Neural cell (in vitro differentiated cells): Measurements from ENCODE around the gene ABCC8. TPM values are rescaled to one million over a fixed set of nuclear protein-coding genes. Genes with fewer than 3 reads are reported as not detected.

Experiments used
- H2AFZ ChIP-seq: fragments of 200-600, 300-800 bp; sonication (generic), shearing (Covaris generic); 2 replicates; pipeline ENCODE4 v1.6.0; 2014; ENCODE audit warnings: low read depth, mild to moderate bottlenecking, antibody characterized with exemption, low read length, moderate library complexity
- H3F3A ChIP-seq: fragments of 200-600 bp; shearing (Covaris generic); 2 replicates; pipeline ENCODE4 v1.6.1; 2016; ENCODE audit warnings: mild to moderate bottlenecking, moderate library complexity, mixed read lengths, antibody characterized with exemption, low read length; ENCODE audit not compliant: insufficient read depth, poor library complexity, severe bottlenecking
- H3K27ac ChIP-seq: fragments of 200-600, 300-800 bp; sonication (generic), shearing (Covaris generic); 2 replicates; pipeline ENCODE4 v1.5.1; 2014; ENCODE audit warnings: mild to moderate bottlenecking, low read length, moderate library complexity
- H3K27me3 ChIP-seq: fragments of 300-800, 200-600 bp; sonication (generic), shearing (Covaris generic); 2 replicates; pipeline ENCODE4 v1.6.0; 2014; ENCODE audit warnings: mild to moderate bottlenecking, low read depth, low read length, moderate library complexity; ENCODE audit not compliant: insufficient read depth
- H3K36me3 ChIP-seq: fragments of 300-800, 200-600 bp; sonication (generic), shearing (Covaris generic); 2 replicates; pipeline ENCODE4 v1.5.1; 2014; ENCODE audit warnings: mild to moderate bottlenecking, antibody characterized with exemption, low read length, moderate library complexity; ENCODE audit not compliant: insufficient read depth
- H3K4me2 ChIP-seq: fragments of 300-800, 200-600 bp; sonication (generic), shearing (Covaris generic); 2 replicates; pipeline ENCODE4 v1.6.0; 2014; ENCODE audit warnings: mild to moderate bottlenecking, low read length
- H3K4me3 ChIP-seq: fragments of 300-800, 200-600 bp; sonication (generic), shearing (Covaris generic); 2 replicates; pipeline ENCODE4 v1.5.1; 2014; ENCODE audit warnings: mild to moderate bottlenecking, low read length, moderate library complexity
- H3K79me2 ChIP-seq: fragments of 200-600 bp; shearing (Covaris generic); replicated peaks from 2 replicates; pipeline ENCODE4 v1.6.0; 2014; ENCODE audit warnings: mild to moderate bottlenecking, low read length, moderate library complexity; ENCODE audit not compliant: insufficient read depth
- H3K9ac ChIP-seq: fragments of 300-800, 200-600 bp; sonication (generic), shearing (Covaris generic); 2 replicates; pipeline ENCODE4 v1.6.1; 2016; ENCODE audit warnings: mild to moderate bottlenecking, low read length, mixed read lengths
- H3K9me2 ChIP-seq: fragments of 200-600 bp; shearing (Covaris generic); 2 replicates; pipeline ENCODE4 v1.6.1; 2016; ENCODE audit warnings: mild to moderate bottlenecking, low read length, mixed read lengths; ENCODE audit not compliant: insufficient read depth
- H3K9me3 ChIP-seq: fragments of 200-600, 300-800 bp; sonication (generic), shearing (Covaris generic); 2 replicates; pipeline ENCODE4 v1.6.1; 2016; ENCODE audit warnings: mild to moderate bottlenecking, mixed run types, low read length, moderate library complexity, mixed read lengths
- H4K20me1 ChIP-seq: fragments of 200-600 bp; shearing (Covaris generic); 2 replicates; pipeline ENCODE4 v1.6.1; 2016; ENCODE audit warnings: mild to moderate bottlenecking, mixed run types; ENCODE audit not compliant: insufficient read depth
- CTCF ChIP-seq: fragments of 450-650 bp; IDR thresholded peaks from 2 replicates; pipeline ENCODE4 v1.5.1; 2014; ENCODE audit warnings: antibody characterized with exemption, mild to moderate bottlenecking, moderate library complexity; ENCODE audit not compliant: poor library complexity, severe bottlenecking
- EP300 ChIP-seq: fragments of 450-650 bp; conservative IDR thresholded peaks from 2 replicates; pipeline ENCODE4 v1.6.1; 2014; ENCODE audit warnings: antibody characterized with exemption, mild to moderate bottlenecking, moderate library complexity; ENCODE audit not compliant: poor library complexity, severe bottlenecking
- EZH2 ChIP-seq: fragments of 200-600, 300-800 bp; shearing (Covaris generic), sonication (generic); IDR thresholded peaks from 2 replicates; pipeline ENCODE4 v1.6.1; 2014; ENCODE audit warnings: antibody characterized with exemption, low read length, borderline replicate concordance, mild to moderate bottlenecking; ENCODE audit not compliant: insufficient read depth, poor library complexity, severe bottlenecking
- MXI1 ChIP-seq: fragments of 450-650 bp; conservative IDR thresholded peaks from 2 replicates; pipeline ENCODE4 v1.6.1; 2014; ENCODE audit warnings: antibody characterized with exemption, mild to moderate bottlenecking; ENCODE audit not compliant: poor library complexity, severe bottlenecking
- POLR2AphosphoS5 ChIP-seq: IDR thresholded peaks from 2 replicates; pipeline ENCODE4 v1.6.1; 2012
- RAD21 ChIP-seq: fragments of 450-650 bp; conservative IDR thresholded peaks from 2 replicates; pipeline ENCODE4 v1.6.1; 2014; ENCODE audit warnings: antibody characterized with exemption, mild to moderate bottlenecking, moderate library complexity
- REST ChIP-seq: IDR thresholded peaks from 2 replicates; pipeline ENCODE4 v1.6.1; 2012; ENCODE audit warnings: borderline replicate concordance
- SMC3 ChIP-seq: fragments of 450-650 bp; conservative IDR thresholded peaks from 2 replicates; pipeline ENCODE4 v1.6.1; 2014; ENCODE audit warnings: antibody characterized with exemption, mild to moderate bottlenecking, moderate library complexity; ENCODE audit not compliant: poor library complexity
- TAF1 ChIP-seq: IDR thresholded peaks from 2 replicates; pipeline ENCODE4 v1.6.1; 2012; ENCODE audit warnings: low read depth
- polyA plus RNA-seq: library from polyadenylated mRNA; depleted of rRNA; stranded (reverse); fragments of >200 nt; gene quantifications from 2 replicates; pipeline ENCODE4 v1.2.3, GENCODE V29; 2014

ABCC8 gene
- polyA plus RNA-seq, 1 donor from 2014 or later, result 13.2 TPM

- H3K4me3 ChIP-seq, result no peak overlapping the region
- TF ChIP-seq REST (no peak), EP300 (no peak), RAD21 (no peak), EZH2 (no peak), MXI1 (no peak), CTCF (no peak), TAF1 (no peak), POLR2AphosphoS5 (no peak), SMC3 (no peak)
- H3K27me3 ChIP-seq, result no peaks in the 10 kb centered on the region
- no peak overlapping the region for H3K9ac ChIP-seq
- H4K20me1 ChIP-seq, result no peaks in the 10 kb centered on the region
- no peaks in the 10 kb centered on the region for H3K79me2 ChIP-seq
- no peak overlapping the region for H2AFZ ChIP-seq
- no peaks in the 10 kb centered on the region for H3K9me3 ChIP-seq
- no peaks in the 10 kb centered on the region for H3F3A ChIP-seq
- H3K27ac ChIP-seq, result no peak overlapping the region
- H3K4me2 ChIP-seq, result no peak overlapping the region
- no peaks in the 10 kb centered on the region for H3K36me3 ChIP-seq
- no peaks in the 10 kb centered on the region for H3K9me2 ChIP-seq
Observed at GRCh38 chr11:17522655-17523054, 46.0 kb upstream of the ABCC8 start.

GRCh38 chr11:17521106-17521900 lies 44.7 kb upstream of the ABCC8 start:
- no peak overlapping the region for H2AFZ ChIP-seq
- no peaks in the 10 kb centered on the region for H3K9me3 ChIP-seq
- H3K27me3 ChIP-seq, result no peaks in the 10 kb centered on the region
- no peaks in the 10 kb centered on the region for H4K20me1 ChIP-seq
- no peak overlapping the region for H3K4me3 ChIP-seq
- TF ChIP-seq REST (no peak), SMC3 (no peak), TAF1 (no peak), MXI1 (no peak), EZH2 (no peak), RAD21 (no peak), POLR2AphosphoS5 (no peak), CTCF (no peak), EP300 (no peak)
- H3K79me2 ChIP-seq, result no peaks in the 10 kb centered on the region
- no peaks in the 10 kb centered on the region for H3K36me3 ChIP-seq
- no peak overlapping the region for H3K27ac ChIP-seq
- no peak overlapping the region for H3K9ac ChIP-seq
- H3K4me2 ChIP-seq, result no peak overlapping the region
- H3K9me2 ChIP-seq, result no peaks in the 10 kb centered on the region
- H3F3A ChIP-seq, result no peaks in the 10 kb centered on the region
